T-helper 22 cell (primary cell): ENCODE data around the gene SAFB2.
"Not testable (repeated sequence)": the region's sequence is repeated elsewhere in the genome, so short reads cannot be mapped to it uniquely, and the experiment has no call there.

Source experiments
- DNase-seq: peaks from one replicate; pipeline ENCODE4 v3.0.0-alpha.2; 2020; ENCODE audit warnings: low read depth

Gene SAFB2

DNA sequence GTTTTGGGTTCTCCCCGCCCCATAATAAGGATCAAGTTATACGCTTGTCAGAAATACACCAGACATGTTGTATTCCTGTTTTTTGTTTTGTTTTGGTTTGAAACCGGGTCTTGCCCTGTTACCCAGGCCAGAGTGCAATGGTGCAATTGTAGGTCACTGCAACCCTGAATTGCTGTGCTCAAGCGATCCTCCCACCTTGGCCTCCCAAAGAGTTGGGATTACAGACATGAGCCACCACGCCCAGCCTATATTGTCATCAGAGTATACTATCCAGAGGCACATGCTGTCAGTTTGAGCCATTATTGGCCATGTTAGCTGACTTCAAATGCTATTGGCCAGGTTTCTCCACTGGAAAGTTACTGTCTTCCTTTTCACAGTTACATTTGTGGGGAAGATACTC, 10.1 kb upstream of the SAFB2 start:
- DNase-seq, result no peak

DNA sequence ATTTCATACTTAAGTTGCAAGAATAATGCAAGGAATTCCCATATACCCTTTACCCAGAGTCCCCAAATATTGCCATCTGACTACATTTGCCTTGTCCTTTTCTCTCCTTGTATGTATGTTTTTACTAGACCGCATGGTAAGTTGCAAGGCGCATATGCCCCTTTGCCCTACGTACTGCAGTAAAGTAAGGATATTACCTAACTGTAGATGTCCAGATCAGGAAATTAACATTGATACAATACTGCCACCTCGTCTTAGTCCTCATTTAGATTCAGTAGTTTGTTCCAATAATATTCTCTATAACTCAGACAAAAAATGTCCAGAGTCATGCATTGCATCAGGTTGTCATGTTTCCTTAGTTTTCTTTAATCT, 9.7 kb upstream of the SAFB2 start:
- DNase-seq, result no peak

DNA sequence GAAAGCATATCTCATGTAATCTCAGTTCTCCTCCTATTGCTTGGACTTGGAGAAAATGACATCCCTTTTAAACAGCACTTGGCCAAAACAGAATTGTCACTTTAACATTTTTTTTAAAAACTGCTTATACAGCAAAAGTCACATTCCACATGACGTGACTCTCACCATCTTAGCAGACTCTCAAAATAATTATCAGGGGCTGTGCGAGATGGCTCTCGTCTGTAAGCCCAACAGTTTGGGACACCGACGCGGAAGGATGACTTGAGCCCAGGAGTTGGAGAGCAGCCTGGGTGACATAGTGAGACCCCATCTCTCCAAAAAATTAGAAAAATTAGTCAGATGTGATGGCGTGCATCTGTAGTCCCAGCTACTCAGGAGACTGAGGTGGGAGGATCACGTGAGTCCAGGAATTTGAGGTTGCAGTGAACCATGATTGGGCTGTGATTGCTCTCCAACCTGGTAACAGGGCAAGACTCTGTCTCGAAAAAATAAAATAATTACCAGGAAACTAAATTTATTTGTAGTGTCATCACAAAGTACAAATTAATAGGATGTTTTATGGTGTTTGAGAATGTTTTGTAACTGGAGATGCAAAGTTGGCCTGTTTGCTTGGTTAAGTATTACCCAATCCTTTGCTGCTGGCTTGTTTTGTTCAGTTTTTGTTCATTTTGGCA, 9.1 kb upstream of the SAFB2 start:
- no peak for DNase-seq

DNA sequence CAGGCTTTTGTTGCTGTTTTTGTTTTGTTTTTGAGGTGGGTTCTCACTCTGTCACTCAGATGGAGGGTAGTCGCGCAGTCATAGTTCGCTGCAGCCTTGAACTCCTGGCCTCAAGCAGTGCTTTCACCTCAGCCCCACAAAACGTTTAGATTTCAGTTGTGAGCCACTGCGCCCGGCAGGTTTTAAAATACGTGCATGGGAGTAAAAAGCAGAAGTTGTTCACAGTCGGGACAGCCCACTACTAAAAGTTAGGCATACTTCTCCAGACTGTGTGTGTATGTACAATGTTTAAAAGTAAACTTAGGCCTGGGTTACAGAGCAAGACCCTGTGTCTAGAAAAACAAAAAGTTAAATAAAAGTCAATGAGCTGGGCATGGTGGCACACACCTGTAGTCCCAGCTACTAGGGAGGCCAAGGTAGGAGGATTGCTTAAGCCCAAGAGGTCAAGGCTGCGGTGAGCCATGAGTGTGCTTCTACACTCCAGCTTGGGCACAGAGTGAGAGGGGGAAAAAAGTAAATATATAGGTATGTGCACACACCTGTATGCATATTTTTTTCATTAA, 6.4 kb upstream of the SAFB2 start:
- DNase-seq, result no peak

DNA sequence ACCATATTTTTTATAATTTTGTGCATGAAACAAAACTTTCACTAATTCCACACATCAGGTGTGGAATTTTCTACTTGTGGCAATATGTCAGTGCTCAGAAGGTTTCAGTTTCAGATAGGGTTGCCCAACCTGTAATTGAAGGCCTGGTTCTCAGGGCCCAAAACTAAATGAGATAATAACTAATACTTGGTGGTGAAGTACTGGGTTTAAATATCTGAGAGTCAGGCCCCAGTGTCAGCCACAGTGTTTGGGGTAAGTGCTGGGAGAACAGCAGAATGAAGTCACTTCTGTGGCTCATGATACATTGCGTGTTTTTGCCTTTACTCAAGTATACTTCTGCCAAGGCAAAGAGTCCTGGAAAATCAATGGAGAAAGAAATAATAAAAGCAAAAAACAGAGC, 5.9 kb upstream of the SAFB2 start:
- no peak for DNase-seq

DNA sequence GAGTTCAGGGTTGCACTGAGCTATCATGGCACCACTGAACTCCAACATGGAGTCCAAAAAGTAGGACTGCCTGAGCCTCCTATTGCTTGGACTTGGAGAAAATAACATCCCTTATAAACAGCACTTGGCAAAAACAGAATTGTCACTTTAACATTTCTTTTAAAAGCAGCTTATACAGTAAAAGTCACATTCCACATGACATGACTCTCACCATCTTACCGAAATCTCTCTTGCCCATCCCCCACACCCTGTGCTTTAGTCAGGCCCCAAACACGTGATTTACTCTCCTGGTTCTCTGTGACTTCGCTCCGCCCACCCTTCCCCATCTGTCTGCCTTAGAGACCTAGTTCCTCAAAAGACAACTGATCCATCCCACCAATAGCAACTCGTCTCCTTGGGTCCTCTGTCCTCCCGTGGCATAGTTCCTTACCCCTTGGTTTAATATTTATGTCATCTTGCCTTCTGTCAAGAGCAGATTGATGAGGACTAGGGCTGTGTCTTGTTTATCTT, 4.9 kb upstream of the SAFB2 start:
- no peak for DNase-seq

DNA sequence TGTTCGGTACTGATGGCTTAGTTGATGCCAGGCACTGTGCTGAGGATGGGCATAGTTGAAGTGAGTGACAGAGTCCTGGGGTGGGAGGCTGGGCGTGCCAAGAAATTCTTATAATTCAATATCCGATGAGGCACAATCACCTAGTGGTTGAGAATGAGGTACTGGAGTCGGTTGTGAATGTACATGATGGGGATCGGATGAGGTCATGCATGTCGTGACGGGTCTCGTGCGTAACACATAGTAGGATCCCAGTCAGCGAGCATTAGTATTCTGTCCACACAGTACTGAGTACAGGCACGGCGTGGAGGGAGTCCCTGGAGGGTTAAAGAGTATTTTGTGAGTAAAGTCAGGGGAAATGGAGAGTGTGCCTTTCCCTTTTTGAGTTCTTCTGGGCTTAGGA, 3.1 kb upstream of the SAFB2 start:
- DNase-seq, result no peak

DNA sequence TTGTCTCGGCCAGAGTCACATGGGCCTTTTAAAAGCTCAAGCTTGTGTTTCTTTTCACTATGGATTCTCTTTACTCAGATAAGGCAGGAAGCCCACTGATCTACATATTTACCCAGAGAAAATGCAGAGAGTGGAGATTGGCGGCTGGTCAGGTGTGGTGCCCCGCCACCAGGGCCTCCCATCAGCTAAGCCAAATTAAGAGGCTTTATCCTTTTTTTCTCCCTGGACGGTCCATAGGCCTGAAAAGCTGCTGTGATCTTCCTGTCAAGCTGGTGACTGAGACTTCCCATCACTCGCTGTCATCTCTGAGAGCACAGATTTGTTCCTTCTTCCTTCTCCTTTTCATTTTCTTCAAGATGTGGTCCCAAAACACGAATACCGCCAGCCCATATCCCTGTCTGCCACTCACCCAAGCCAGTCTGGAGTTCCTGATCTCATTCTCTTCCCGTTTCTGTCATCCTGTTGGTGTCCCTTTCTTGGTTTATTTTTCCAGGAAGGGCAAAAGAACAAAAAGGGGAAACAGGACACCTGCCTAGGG, 2.2 kb upstream of the SAFB2 start:
- no peak for DNase-seq

DNA sequence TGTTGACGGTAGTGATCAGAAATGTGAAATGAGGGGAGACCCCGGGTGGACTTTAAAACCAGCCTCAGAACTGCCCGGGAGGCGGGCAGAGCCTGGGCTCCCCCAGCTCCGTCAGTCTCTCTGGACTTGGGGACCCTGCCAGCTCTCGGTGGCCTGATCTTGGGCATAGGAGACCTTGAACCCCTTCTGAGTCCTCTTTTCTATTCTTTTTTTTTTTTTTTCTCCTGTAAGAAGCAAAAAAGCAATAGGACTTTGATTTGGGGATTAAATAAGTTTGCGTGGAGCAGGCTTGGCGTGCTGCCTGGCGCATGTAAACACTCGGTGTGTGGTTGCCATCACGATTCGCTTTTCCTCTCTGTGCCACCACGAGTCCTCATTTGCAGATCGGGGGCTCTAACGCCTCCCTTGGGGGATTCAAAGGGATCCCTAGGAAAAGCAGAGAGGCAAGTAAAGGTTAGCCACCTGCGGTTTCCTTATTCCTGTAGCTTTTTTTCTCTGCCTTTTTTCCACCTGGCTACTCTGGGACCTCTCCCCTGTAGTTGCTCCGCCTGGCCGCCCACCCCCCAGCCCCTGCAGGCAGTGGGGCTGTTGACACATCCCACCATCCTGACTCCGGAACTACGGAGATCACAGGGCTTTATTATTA, 1.6 kb upstream of the SAFB2 start:
- no peak for DNase-seq

DNA sequence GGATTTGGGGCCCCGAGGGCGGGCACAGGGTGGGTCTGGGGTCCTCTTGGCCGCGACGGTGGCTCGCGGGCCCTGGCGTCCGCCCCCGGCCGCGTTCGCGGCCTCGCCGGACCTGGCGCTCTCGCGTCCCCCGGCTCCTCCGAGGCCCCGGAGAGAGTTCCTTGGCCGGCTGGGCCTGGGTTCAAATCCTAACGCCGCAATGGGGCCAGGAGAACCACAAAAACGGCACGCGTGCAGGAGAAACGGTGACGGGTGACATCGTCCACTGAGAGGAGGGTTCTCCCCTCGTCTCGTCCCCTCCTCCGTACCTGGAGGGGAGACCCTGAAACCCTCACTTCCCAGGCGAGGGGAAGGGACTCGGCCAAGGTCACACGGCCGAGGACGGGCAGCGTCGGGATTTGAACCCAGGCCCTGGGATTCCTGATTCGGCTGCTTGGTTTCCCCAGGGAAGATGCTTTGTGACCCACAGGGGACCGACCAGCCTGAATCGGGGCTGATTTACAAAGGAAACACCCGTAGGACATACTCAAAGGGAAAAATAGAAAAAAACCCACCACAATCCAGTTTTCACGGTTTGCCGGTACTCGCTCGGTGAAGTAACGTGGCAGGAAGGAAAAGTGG, 931 bp upstream of the SAFB2 start:
- no peak for DNase-seq

DNA sequence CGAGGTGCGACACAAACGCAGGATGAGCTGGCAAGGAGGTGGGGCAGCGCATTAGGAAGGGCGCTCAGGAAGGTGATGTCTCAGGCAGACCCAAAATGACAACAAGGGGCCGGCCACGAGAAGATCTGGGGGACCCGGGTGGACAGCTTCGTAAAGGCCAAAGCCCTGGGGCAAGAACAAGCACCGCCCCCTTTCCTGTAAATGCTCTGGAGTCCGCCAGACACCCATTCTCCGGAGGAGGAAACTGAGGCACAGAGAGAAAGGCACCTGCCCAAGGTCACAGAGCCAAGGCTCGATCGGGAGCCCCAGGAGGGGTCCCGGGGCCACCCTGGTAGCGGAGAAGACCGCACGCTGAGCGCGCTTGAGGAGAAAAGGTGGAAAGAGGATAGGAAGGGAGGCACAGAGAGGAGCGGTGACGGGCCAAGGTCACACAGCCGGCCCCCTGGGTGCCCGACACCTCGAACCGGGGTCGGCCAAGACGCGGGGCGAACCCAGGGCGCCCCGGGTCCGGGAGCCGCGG, 571 bp downstream of the SAFB2 start:
- DNase-seq, result no peak

DNA sequence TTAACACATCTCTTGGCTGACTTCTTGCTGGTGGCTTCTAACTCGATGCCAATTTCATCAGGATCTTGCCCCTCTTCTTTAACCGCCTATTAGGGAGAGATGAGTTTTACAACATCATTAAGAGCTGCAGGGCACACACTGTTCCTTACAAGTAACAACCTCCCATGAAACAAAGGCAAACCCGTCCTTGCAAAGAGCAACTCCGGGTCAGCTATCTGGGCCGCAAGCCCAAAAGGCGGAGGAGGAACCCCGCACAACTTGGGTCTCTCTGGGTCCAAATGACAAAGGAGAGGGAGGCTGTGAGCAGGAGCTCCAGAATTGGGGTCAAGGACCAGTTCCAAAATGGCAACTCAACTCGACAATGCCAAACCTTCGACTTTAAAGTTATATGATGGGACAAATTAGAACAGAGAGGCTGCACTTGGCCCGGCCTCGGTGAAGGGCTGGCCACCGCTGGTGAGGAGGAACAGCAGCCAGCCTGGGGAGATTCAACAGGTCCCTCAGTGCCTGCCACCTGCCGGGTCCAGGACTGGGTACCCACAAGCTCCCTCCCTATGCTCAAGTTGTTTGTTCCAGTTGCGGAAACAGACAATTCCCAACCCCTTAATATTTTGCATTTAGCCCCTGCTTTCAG, 1.1 kb downstream of the SAFB2 start:
- DNase-seq, result no peak

DNA sequence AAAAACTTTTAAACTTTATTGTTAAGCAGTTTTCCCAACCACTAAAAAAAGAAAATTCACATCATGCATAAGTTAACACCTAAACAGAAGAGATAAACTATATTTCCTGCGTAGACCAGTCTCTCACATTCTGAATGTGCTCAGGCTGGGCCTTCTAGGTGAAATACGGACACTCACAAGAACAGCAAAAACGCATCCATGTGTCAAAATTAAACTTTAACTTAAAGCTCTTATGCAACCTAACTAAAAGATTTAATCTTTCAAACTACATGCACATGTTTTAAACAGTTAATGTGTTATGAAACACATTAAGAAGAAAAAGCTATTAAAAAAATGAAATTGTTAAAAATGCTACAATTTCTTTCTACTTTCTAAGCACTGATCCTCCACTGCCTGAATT, 2.6 kb downstream of the SAFB2 start:
- DNase-seq, result no peak

DNA sequence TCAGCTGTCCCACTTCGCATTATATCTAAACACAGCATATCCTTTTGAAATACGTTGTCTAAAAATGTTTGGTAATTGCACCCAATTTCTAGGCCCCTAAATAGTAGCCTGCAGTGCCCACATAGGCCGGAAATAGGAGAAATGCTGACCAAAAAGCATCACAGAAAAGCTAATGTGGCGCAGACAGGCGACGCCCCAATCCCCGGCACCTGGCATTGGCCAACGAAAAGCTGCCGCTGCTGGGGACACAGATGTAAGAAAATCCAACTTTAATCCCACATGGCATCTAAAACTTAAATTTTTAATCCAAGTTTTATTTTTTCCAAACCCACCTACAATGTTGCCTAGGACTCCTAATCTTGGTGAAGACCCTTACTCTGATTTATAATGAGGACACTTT, 4.0 kb downstream of the SAFB2 start:
- DNase-seq, result no peak

DNA sequence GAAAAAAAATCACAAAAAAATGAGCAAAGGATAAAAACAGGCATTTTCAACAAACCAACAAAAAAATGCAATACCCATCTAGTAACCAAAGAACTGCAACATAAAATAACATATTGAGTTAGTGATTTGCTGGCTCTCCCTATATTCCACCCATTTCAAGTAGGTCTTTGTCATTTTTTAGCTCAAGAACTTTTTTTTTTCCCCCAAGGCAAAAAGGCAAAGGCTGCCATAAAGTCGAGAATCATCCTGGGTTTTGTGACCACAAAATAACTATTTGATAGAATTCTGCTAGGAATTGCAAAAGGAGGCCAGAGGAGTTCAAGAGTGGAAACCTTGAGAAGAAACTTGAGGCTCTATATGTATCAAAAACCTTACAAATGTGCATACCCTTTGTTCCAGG, 5.5 kb downstream of the SAFB2 start:
- DNase-seq, result no peak

DNA sequence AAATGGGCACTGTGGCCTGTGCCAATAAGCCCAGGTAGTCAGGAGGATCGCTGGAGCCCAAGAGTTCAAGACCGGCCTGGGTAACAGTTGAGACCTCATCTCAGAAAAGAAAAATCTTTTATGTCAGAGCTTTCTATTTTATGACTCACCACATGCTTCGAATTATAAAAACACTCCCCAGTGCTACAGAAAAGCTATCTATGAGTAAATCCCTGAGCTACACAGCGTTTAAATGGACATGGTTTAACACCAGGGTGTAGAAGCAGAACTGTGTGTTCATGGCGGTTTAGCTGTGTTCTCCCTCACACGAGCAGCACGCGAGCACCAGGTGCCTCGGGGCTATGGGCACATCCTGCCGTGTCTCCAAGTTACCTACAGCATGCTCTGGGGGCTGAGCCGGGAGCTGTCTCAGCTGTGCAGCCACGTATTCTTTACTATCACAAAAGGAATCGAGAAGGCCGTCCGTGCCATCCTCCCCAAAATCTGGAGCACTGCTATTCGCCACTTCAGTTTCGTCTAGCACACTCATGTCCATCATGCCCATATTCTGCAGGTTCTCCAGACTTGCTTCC, 6.7 kb downstream of the SAFB2 start:
- no peak for DNase-seq

DNA sequence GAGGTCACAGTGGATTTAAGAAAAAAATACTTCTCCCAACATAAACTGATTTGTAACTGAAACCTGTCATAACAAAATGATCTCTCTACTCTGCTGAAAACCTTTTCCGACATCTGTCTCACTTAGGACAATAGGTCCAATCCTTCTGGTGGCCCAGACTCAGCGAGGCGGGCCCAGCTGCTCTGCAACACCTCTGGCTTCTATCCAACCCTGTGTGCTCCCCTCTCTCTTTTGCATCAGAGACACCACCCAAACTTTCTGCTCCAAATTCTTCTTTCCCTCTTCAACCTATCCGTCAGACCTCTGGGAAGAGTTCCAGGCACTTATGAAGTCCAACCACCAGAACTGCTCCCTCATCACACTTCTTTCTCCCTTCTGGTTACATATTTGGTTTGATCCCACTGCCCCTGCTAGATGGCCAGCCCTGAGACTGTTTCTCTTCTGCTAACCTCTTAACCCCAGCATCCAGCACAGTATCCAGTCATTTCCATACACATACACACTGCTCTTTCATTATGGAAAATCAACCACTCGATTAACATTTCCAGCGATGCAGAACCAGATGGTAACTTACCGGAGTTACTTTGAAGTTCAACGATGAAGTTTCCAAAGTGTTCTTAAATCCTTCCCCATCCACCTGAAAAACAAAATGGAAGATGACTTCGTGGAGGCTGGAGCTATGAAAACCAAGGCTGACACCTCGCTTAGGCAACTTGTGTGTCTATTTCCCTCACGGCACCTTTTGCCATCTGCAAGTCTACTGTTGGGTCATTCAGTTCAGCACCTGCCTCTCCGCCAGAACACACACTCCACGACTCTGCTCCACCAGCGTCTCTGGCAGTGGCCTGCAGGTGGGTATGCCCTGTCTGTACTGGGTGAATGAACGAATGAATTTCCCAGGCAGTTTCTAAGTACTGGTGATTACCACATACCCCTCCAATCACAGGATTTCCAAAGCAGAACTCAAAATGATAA, 9.4 kb downstream of the SAFB2 start:
- DNase-seq, result no peak

DNA sequence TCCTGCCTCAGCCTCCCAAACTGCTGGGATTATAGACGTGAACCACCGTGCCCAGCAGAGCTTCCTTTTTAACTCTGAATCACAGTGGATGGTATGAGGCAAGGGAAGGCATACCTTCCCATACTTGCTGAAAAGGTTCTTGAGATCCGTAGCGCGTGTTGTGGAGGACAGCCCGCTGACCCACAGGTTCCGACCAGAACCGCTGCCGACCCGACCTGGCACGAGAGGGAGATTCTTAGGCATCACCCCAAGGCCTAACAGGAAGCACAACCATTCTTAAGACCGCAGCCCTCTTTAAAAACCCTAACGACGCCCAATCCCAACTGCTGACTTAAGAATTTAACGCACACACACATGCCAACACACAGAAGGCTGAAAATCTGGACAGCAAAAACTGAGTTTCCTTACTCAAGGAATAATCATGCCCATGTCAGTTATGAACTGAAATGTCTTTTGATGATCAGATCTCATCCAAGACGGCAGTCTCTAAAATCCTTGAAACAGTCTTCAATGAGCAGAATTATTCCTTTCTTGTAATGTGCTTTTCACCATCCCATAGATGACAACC, 12.6 kb downstream of the SAFB2 start:
- no peak for DNase-seq

DNA sequence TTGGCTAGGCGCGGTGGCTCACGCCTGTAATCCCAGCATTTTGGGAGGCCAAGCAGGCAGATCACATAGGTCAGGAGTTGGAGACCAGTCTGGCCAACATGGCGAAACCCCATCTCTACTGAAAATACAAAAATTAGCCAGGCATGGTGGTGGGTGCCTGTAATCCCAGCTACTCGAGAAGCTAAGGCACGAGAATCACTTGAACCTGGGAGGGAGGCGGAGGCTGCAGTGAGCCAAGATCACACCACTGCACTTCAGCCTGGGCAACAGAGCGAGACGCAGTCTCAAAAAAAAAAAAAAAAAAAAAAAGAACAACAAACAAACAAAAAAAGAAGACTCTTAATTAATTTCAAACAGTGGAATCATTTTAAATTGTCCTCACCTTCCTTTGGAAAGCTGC, 13.8 kb downstream of the SAFB2 start:
- not testable (repeated sequence) for DNase-seq

DNA sequence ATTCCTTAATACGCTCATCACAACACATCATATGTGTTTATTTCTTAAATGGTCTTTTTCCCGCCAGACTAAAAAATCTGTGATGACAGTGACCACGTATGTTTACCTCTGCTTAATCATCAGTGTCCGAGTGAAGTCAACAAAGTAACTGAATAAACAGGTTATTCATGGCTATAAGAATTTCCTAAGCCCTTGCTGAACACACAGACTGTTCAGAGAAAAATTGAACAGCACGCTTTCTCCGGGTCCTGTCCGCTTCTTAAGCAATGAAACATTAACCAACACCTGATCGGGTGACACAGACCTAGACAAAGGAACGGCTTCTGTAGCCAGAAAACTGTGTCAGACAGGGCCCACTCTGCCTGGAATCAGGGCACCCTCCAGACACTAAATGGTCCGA, 14.3 kb downstream of the SAFB2 start:
- DNase-seq, result no peak
